Upper lobe of right lung (tissue), 1 donor: ENCODE data around the gene AKAP14. TPM values are rescaled to one million over a fixed set of nuclear protein-coding genes. Genes with fewer than 3 reads are reported as not detected.
"Not testable (repeated sequence)": the region's sequence is repeated elsewhere in the genome, so short reads cannot be mapped to it uniquely, and the experiment has no call there.

Experiments used
- ATAC-seq: fragments of 200-7000 bp; cut with Tn5 transposase; one replicate; pipeline ENCODE4 v1.9.1; 2020; ENCODE audit warnings: mild to moderate bottlenecking, moderate library complexity
- DNase-seq: peaks from one replicate; pipeline ENCODE4 v3.0.0-alpha.2; 2020
- H3K27ac ChIP-seq: fragments of 200-600 bp; one replicate; pipeline ENCODE4 v1.8.0; 2022
- H3K27me3 ChIP-seq: fragments of 200-600 bp; one replicate; pipeline ENCODE4 v1.8.0; 2022; ENCODE audit warnings: mild to moderate bottlenecking
- H3K36me3 ChIP-seq: fragments of 200-600 bp; one replicate; pipeline ENCODE4 v1.8.0; 2022
- H3K4me1 ChIP-seq: fragments of 200-600 bp; one replicate; pipeline ENCODE4 v1.8.0; 2022
- H3K4me3 ChIP-seq: fragments of 200-600 bp; one replicate; pipeline ENCODE4 v1.8.0; 2022; ENCODE audit warnings: mild to moderate bottlenecking
- H3K9me3 ChIP-seq: fragments of 200-600 bp; one replicate; pipeline ENCODE4 v1.8.0; 2022
- CTCF ChIP-seq: fragments of 200-600 bp; IDR thresholded peaks from one replicate; pipeline ENCODE4 v1.8.0; 2022; ENCODE audit warnings: antibody characterized with exemption
- intact Hi-C: fragments of 100-400 bp; cut with DNase I; formaldehyde crosslinking; loops from one replicate; pipeline ENCODE4 v1.11.0; 2022
- total RNA-seq: library from RNA; stranded (reverse); fragmentation: NEBNext Ultra II Directional; extraction: Animal tissue kit (Norgen Biotek cat#: 25700); gene quantifications from one replicate; pipeline ENCODE4 v1.2.1, GENCODE V29; 2021
- donor health status: DM: no; HTN: yes; CAD: no; lungs with severe emphysema.

The AKAP14 gene
- total RNA-seq, 1 donor from 2014 or later = not detected

- H3K27ac ChIP-seq = no peak overlapping the region
- DNase-seq (no peak), ATAC-seq (peak; percentile 60)
- TF ChIP-seq CTCF = no peak
- no peaks in the 10 kb centered on the region for H3K9me3 ChIP-seq
- H3K36me3 ChIP-seq = no peaks in the 10 kb centered on the region
- H3K4me3 ChIP-seq = no peak overlapping the region
- intact Hi-C loops = no loop called here
- H3K27me3 ChIP-seq = no peaks in the 10 kb centered on the region
- H3K4me1 ChIP-seq = no peaks in the 10 kb centered on the region
Measured at GRCh38 chrX:119960625-119961024, 64.9 kb downstream of the AKAP14 start.

DNA sequence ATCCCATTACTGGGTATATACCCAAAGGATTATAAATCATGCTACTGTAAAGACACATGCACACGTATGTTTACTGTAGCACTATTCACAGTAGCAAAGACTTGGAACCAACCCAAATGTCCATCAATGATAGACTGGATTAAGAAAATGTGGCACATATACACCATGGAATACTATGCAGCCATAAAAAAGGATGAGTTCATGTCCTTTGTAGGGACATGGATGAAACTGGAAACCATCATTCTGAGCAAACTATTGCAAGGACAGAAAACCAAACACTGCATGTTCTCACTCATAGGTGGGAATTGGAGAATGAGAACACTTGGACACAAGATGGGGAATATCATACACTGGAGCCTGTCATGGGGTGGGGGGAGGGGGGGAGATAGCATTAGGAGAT is 71.1 kb downstream of the AKAP14 start:
- H3K4me1 ChIP-seq, intact Hi-C loops, ATAC-seq, H3K27ac ChIP-seq, H3K4me3 ChIP-seq, H3K9me3 ChIP-seq, H3K27me3 ChIP-seq, DNase-seq, H3K36me3 ChIP-seq: not testable (repeated sequence)

Other genes starting within 250 kb of the AKAP14 start
- 20.9 TPM for gene SEPTIN6, start 202.7 kb upstream of the AKAP14 start, total RNA-seq
- 4.0 TPM for gene SOWAHD, start 137.3 kb upstream of the AKAP14 start, total RNA-seq
- 1,275 TPM for gene RPL39, start 104.3 kb upstream of the AKAP14 start, total RNA-seq
- 6.3 TPM for gene UPF3B, start 42.9 kb upstream of the AKAP14 start, total RNA-seq
- gene RNF113A, start 24.2 kb upstream of the AKAP14 start, total RNA-seq = 13.6 TPM
- gene NDUFA1, start 24.1 kb upstream of the AKAP14 start, total RNA-seq = 70.4 TPM
- 7.8 TPM for gene NKAP, start 47.9 kb downstream of the AKAP14 start, total RNA-seq
- not detected for gene RHOXF2B, start 181.8 kb downstream of the AKAP14 start, total RNA-seq
- 0.72 TPM for gene RHOXF1, start 220.0 kb downstream of the AKAP14 start, total RNA-seq